ENCODE measurements around the gene EHHADH. TPM values are rescaled to one million over a fixed set of nuclear protein-coding genes. Genes with fewer than 3 reads are reported as not detected.
A peak's percentile ranks its signal among the peaks of the same experiment; 100 is the strongest.

Gene EHHADH
- total and polyA plus RNA-seq, 2 of the 13 experiments (the other 11 are each of a cell fraction or from before 2014, with no cell fraction given), result 14.5 to 38.9 TPM

DNA sequence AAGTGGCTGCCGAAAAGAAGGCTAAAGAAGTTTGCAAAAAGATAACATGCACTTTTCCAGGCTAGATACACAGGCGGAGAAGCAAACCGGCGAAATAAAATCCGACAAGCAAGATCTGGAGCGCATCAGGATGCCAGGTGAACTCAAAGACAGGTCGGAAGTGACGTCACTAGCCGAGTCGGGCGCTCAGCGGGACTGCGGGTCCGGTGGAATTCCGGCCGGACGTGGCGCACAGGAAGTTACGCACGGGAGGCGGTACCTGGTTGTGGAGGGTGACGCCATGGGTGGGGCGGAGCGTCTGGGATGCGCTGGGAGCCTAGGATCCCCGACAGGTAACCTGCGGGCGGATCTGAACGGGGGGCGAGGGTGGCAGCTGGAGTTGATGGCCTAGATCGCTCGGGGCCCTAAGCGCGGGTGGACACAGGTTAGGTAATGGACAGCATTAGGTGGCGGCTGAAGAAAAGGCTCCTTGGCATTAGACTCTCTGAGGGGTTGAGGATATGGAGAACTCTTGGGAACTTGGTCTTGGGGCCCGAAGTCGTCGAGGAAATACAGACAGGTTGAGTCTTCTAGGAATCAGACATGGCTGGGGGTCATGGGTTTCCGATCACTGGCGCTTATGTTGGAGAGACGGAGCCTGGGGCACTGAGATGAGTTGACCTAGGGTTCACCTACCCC lies 29.0 kb upstream of the EHHADH start (continued):
- TF ChIP-seq, protein P1, sequence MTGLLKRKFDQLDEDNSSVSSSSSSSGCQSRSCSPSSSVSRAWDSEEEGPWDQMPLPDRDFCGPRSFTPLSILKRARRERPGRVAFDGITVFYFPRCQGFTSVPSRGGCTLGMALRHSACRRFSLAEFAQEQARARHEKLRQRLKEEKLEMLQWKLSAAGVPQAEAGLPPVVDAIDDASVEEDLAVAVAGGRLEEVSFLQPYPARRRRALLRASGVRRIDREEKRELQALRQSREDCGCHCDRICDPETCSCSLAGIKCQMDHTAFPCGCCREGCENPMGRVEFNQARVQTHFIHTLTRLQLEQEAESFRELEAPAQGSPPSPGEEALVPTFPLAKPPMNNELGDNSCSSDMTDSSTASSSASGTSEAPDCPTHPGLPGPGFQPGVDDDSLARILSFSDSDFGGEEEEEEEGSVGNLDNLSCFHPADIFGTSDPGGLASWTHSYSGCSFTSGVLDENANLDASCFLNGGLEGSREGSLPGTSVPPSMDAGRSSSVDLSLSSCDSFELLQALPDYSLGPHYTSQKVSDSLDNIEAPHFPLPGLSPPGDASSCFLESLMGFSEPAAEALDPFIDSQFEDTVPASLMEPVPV (CRISPR knock-in tag; IDR thresholded peaks at IDR 0.05), result peak; percentile 44; the same call in 1 of the 2 replicates
- TF ChIP-seq ARNT2 (CRISPR knock-in tag; IDR thresholded peaks at IDR 0.05; ENCODE audit: low read depth), result peak; percentile 68; the same call in 1 of the 2 replicates
- TF ChIP-seq RCOR2 (CRISPR knock-in tag; IDR thresholded peaks at IDR 0.05), result no peak
- peak; percentile 52 for TF ChIP-seq ASH2L (IDR thresholded peaks at IDR 0.05; ENCODE audit: insufficient read length, low read depth, low read length)
- no peak; the same call in 1 of the 2 replicates for TF ChIP-seq SALL2 (CRISPR knock-in tag; IDR thresholded peaks at IDR 0.05)
- peak; percentile 35; the same call in 1 of the 2 replicates for TF ChIP-seq SOX5 (CRISPR knock-in tag; IDR thresholded peaks at IDR 0.05; ENCODE audit: borderline replicate concordance)
- peak; percentile 69 for TF ChIP-seq BRD4 (CRISPR knock-in tag; IDR thresholded peaks at IDR 0.05)
- peak; percentile 90 for TF ChIP-seq ETV5 (CRISPR knock-in tag; IDR thresholded peaks at IDR 0.05; ENCODE audit: borderline replicate concordance)
- no peak for TF ChIP-seq ZNF703 (CRISPR knock-in tag; IDR thresholded peaks at IDR 0.05; ENCODE audit: borderline replicate concordance)
- TF ChIP-seq ZNF766 (CRISPR knock-in tag; IDR thresholded peaks at IDR 0.05; ENCODE audit: borderline replicate concordance), result peak; percentile 61; the same call in 1 of the 2 replicates
- TF ChIP-seq, protein P2, sequence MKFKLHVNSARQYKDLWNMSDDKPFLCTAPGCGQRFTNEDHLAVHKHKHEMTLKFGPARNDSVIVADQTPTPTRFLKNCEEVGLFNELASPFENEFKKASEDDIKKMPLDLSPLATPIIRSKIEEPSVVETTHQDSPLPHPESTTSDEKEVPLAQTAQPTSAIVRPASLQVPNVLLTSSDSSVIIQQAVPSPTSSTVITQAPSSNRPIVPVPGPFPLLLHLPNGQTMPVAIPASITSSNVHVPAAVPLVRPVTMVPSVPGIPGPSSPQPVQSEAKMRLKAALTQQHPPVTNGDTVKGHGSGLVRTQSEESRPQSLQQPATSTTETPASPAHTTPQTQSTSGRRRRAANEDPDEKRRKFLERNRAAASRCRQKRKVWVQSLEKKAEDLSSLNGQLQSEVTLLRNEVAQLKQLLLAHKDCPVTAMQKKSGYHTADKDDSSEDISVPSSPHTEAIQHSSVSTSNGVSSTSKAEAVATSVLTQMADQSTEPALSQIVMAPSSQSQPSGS (CRISPR knock-in tag; IDR thresholded peaks at IDR 0.05), result peak; percentile 99
- TF ChIP-seq, protein P3, sequence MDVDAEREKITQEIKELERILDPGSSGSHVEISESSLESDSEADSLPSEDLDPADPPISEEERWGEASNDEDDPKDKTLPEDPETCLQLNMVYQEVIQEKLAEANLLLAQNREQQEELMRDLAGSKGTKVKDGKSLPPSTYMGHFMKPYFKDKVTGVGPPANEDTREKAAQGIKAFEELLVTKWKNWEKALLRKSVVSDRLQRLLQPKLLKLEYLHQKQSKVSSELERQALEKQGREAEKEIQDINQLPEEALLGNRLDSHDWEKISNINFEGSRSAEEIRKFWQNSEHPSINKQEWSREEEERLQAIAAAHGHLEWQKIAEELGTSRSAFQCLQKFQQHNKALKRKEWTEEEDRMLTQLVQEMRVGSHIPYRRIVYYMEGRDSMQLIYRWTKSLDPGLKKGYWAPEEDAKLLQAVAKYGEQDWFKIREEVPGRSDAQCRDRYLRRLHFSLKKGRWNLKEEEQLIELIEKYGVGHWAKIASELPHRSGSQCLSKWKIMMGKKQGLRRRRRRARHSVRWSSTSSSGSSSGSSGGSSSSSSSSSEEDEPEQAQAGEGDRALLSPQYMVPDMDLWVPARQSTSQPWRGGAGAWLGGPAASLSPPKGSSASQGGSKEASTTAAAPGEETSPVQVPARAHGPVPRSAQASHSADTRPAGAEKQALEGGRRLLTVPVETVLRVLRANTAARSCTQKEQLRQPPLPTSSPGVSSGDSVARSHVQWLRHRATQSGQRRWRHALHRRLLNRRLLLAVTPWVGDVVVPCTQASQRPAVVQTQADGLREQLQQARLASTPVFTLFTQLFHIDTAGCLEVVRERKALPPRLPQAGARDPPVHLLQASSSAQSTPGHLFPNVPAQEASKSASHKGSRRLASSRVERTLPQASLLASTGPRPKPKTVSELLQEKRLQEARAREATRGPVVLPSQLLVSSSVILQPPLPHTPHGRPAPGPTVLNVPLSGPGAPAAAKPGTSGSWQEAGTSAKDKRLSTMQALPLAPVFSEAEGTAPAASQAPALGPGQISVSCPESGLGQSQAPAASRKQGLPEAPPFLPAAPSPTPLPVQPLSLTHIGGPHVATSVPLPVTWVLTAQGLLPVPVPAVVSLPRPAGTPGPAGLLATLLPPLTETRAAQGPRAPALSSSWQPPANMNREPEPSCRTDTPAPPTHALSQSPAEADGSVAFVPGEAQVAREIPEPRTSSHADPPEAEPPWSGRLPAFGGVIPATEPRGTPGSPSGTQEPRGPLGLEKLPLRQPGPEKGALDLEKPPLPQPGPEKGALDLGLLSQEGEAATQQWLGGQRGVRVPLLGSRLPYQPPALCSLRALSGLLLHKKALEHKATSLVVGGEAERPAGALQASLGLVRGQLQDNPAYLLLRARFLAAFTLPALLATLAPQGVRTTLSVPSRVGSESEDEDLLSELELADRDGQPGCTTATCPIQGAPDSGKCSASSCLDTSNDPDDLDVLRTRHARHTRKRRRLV (CRISPR knock-in tag; IDR thresholded peaks at IDR 0.05), result no peak
- TF ChIP-seq TCF12 (IDR thresholded peaks at IDR 0.05), result no peak
- TF ChIP-seq TCF12 (CRISPR knock-in tag; IDR thresholded peaks at IDR 0.05), result no peak
- no peak for TF ChIP-seq ZNF180 (CRISPR knock-in tag; IDR thresholded peaks at IDR 0.05; ENCODE audit: borderline replicate concordance, low read depth)
- peak; percentile 78 for TF ChIP-seq CBFB (CRISPR knock-in tag; IDR thresholded peaks at IDR 0.05)
- peak; percentile 42; the same call in 1 of the 2 replicates for TF ChIP-seq DR1 (CRISPR knock-in tag; IDR thresholded peaks at IDR 0.05)
- TF ChIP-seq ZNF768 (CRISPR knock-in tag; IDR thresholded peaks at IDR 0.05), result 0 out of 2 replicates have a peak, but pooled peaks have one; percentile 27
